Measurements from ENCODE around the gene OPALIN.

The OPALIN gene

DNA sequence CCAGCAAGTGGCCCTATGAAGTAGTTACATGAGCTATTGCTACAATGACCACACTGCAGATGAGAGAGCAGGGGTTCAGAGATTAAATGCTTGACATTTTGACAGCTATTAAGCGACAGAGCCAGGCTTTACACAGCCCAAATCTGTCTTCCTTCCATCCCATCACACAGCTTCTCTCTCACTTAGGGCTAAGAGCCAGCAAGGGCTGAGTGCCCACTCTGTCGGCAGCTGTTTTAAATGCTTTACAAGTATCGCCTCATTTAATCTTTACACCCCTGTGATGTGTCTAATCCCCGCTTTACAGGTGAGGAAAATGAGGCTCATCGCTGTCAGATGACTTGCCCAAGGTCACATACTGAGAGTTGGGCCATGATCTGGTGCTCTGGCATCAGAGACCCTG lies 15.2 kb upstream of the OPALIN start:
- DNase-seq (ENCODE audit: low read depth, low spot score), result no peak

DNA sequence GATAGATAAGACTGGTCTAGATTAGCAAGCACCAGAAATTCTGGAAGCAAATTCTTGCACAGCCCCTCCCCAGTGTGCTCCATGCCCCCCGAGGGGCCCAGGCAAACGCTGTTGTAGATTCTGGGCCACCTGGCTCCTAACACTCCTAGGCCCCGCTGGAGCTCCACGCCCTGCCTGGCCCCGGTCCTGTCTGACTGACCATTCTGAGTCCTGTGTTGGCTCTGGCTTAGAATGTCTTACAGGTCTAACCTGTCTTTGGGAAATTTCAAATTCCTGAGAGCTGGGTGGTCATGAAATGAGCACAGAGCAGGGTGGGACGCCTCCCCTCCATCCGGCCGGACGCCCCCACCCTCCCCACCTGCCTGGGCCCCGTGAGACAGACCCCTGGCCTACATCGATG lies 12.6 kb upstream of the OPALIN start:
- no peak for DNase-seq (ENCODE audit: low read depth, low spot score)

DNA sequence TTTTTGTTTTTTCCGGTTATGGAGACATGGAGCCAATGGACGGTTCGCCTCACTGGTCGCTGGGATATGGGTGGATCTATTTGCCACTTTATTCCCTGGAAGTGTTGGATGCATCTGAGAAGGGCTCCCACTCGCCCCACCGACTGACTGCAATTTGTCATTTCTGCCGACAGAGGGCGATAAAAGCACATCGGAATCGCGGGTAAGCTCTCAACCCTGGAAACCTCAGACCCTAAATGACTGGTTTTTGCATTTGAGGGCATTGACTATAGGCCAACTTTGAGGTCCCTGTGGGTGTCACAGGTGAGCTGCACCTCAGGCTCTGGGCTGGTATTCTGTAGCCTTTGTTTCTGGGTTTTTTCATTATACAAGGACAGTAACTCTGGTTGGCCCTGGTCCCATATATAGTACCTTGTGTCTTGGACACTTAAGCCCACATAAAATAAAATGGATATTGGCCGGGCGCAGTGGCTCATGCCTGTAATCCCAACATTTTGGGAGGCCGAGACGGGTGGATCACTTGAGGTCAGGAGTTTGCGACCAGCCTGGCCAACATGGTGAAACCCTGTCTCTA lies 11.9 kb upstream of the OPALIN start:
- peak; percentile 15 for DNase-seq (ENCODE audit: low read depth, low spot score)

DNA sequence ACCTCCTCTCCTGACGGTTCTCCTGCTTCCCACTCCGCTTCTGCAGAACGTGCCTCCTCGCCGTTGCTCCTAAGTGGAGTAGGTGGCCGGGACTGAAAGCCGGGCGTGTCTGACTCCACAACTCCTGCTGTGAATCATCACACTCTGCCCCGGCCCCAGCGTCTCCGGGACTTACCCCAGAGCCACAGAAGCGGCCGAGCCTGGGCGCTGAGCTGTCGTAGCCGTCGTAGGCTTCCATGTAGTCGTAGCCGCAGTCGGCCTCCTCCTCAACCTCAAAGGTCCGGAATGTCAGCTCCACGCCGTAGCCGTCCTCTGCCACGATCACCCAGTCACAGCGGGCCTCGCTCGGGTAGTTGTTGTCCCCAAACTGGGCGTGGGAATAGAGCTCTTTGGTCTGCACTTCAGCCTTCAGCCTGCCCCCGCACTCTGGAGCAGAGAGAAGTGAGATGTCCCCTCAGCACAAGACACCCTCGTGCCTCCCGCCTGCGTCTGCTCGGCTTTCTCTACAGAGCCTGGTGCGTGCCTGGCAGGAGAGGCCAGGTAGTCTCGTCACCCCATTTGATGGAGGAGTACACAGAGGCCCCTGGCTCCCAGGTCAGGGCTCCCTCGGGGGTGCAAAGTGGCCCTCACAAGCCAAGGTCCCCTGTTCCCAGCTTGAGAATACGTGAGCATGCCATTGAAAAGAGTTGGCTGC lies 11.2 kb upstream of the OPALIN start:
- DNase-seq (ENCODE audit: low read depth, low spot score), result no peak

DNA sequence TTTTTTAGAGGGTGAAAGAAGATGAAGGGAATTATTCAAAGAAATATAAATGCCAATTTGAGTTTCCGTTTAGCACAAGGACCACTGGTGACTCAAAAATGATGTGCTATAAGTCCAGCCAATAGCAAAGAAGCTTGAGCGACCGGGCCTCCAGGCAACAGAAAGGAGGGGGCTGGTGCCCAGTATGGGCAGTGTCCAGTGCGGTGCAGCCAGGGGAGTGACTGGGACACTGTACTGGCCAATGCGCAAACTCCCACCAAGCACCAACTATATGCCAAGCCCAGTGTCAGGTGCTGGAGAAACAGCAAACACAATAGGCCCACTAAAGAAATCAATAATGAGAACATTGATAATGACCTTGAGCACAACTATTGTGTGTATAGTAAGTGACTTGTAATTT lies 10.2 kb upstream of the OPALIN start:
- no peak for DNase-seq (ENCODE audit: low read depth, low spot score)

DNA sequence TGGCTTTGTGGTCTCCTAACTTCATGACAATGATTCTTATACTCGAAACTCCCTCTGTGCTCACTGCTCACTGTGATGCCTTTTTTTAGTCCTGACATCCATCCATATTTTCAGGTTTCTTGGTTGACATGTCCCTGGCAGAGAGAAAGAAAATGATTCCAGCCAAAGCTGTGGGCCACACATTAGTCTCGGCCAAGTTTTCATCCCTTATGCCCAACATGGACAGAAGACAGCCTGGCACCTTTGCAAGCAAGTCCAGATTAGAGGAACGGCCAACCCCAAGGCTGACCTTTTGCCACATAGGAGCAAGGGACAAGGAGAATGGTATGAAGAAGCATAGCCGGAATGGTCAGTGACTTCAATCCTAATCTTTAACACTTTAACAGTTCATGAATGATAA lies 8.7 kb upstream of the OPALIN start:
- DNase-seq (ENCODE audit: low read depth, low spot score), result no peak

DNA sequence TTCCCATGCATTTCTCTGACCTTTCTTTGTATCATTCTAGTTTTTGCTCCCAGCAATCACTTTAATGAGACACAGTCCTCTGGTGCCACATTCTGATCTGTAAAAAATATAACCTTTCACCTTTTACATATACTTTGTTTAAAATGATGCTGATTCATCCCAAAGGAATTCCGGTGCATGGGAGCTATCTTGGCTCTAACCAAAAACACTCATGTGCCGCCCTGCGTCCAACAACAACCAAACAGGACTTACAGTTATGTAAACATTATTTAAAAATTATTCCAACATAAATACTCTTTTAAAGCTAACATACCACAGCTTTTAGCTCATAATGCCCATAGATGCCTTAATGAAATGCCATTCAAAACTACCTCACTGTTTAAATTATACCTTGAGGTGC lies 7.7 kb upstream of the OPALIN start:
- no peak for DNase-seq (ENCODE audit: low read depth, low spot score)

DNA sequence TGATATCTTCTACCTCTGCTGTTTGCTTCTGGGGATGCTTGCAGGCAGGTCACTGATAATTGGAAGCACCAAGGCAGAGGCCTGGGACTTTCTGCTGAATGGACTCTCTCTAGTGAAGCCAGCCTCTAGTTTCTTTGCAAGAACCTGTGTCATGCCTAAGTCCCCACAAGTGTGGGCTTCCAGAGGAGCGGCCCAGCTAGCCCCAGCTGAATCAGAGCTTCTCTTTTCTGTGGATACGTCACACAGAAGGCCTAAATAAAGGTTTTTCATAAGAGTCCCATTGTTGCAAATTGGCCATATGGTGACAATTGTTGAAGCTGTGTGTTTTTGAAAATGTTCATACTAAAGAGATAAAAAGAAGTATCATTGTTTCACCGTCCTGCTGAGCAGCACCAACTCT lies 6.8 kb upstream of the OPALIN start:
- no peak for DNase-seq (ENCODE audit: low read depth, low spot score)

DNA sequence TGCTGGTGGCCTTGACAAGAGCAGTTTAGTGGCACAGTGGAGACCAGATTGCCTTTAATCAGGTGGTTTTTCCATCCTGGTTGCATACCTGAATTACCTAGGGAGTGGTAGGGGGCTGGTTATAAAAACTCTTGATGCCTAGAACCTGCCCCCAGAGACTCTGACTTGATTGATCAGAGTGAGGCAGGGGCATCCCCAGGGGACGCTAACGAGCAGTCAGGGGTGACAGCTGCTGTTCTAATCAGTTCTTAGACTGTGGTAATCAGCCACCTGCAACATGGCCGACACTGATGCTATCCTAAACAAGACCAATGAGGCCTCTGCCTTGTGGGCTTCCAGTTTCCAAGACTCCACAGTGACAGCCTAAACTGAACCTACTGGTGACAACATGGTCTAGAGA lies 2.0 kb upstream of the OPALIN start:
- no peak for DNase-seq (ENCODE audit: low read depth, low spot score)

DNA sequence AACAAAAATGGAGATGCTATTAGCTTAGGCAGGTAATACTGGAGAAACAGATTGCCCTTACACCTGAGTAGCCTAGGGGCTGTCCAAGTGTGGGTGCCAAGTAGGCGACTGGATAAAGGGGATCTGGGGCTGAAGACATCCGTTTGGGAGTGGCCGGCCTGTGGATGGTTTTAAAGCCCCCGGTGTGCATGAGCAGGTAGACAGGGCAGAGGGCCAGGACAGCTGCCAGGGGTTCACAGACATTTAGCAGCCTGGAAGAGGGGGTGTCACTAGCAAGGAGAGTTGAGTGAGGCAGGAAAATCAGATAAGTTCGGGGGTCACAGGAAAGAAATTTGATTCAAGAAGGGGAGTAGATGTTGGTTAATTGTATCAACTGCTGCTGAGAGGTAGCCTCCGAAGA lies 1.5 kb upstream of the OPALIN start:
- no peak for DNase-seq (ENCODE audit: low read depth, low spot score)

DNA sequence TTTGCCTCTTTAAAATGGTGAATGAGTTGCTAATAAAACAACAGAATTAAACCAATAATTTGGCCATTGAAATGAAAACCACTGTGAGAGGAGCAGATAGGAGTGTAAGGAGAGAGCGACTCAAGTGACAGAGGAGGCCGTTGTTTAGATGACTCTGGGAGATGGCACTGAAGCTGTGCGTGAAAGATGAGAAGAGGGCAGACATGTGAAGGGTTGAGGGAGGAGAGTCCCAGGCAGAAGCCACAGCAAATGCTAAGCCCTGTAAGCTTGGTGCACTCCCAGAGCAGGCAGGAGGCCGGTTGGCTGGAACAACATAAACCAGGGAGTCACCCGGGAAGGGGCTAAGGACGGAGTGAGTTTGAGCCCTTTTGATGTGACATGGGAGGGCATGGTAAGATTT lies 814 bp upstream of the OPALIN start:
- no peak for DNase-seq (ENCODE audit: low read depth, low spot score)

DNA sequence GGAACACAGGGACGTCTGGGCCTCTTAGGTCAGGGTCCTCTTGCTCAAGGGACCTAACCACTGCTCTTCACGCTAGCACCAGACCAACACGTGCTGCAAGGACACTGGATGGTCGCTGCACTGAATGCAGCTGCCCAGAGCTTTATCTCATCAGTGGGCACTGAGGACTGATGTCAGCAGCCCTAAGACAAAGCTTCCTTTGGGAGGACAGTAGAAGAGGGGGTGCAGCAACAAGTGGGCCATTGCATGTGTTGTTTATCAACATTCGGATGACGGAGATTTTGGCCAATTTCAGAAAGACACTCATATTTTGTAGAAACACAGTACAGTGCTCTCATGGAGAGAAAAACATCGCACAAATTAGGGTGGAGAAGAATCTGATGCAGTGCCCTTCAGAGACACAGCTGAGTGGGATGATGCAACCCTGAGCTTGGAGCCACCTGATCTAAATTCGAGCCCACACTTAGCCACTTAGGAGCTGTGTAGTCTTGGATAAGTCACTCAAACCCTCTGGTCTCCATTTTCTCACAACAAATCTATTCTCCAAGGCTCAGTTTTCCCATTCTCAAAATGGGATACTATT lies 1.7 kb downstream of the OPALIN start:
- DNase-seq (ENCODE audit: low read depth, low spot score), result no peak

DNA sequence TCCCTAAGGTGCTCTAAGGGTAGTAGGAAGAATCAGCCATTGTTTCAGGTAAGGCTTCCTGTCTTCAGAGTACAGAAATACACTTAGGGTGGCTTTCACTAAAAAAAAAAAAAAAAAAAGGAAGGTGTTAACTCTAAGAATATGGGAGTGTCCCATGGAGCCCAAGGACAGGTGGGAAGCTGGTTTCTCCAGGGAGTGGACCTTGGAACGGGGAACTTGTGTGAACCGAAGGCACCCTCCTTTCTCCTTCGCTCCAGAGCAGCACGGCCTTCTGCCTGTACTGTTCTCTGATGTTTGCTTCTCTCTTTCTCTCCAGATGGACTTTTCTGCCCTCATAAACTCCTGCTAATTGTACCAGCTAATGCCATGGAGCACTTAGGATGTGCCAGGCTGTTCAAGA lies 6.2 kb downstream of the OPALIN start:
- DNase-seq (ENCODE audit: low read depth, low spot score), result no peak

DNA sequence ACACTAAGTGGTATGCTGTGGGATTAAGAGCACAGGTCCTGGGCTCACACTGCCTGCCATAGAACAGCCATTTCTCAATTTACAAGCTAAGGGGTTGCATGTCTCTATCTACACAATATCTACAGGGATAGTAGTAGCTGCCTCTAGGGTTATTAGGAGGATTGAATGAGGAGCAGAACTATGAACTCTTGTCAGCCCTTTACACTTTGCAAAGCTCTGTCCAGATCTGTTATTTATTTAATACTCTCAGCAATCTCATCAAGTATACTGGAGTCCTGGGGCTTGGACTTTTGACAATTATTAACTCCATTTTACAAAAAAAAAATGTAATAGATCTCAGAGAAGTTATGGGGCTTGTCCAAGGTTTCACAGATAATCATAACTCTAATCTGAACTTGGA lies 6.8 kb downstream of the OPALIN start:
- no peak for DNase-seq (ENCODE audit: low read depth, low spot score)

DNA sequence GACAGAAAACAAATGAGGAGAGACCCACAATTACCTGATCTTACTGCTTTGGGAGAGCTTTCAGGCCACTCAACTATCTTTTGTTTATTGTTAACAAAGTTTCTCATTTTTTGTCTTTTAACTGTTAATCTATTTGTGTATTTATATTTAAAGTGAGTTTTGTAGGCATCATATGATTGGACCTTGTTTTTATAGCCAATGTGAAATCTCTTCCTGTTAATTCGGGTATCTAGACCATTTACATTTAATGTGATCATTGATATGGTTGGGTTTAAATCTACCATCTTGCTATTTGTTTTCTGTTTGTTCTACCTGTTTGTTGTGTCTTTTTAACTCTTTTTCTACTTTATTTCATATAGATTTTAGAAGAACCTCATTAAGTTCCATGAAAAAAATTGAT lies 12.5 kb downstream of the OPALIN start:
- DNase-seq (ENCODE audit: low read depth, low spot score), result no peak

DNA sequence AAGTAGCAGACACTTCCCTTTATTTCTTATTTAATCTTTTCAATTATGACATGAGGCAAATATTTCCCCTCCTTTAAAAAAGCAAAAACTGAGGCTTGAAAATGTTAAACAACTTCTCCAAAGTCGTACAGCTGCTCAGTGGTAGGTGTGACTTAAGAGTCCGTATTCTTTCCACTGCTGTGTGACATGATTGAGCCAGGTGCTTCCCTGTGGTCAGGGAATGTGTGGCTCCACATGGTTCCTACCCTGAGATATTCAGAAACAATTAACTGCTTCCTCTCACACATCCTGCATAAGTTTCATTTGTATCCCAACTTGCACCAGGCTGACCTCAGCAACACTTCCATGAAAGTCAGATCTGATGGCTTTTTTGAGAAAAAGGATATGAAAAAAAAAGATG lies 13.6 kb downstream of the OPALIN start:
- DNase-seq (ENCODE audit: low read depth, low spot score), result no peak

DNA sequence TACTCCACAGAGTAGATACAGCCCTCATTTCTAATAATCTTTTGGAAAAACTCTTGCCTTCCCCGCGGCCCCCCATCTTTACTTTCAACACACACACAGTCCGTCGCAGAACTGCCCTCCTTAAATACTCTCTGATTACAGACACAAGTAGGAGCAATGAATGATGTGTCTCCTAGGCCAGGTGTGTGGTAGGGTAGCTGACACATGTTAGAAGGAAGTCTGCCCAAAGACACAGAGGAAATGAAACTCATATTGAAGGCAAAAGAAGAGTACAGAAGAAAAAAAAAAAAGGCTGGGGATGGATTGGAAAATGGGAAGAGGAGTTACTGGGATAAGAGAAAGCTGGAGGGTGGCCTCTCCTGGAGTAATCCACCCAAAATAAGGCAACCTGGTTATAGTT lies 14.6 kb downstream of the OPALIN start:
- no peak for DNase-seq (ENCODE audit: low read depth, low spot score)

DNA sequence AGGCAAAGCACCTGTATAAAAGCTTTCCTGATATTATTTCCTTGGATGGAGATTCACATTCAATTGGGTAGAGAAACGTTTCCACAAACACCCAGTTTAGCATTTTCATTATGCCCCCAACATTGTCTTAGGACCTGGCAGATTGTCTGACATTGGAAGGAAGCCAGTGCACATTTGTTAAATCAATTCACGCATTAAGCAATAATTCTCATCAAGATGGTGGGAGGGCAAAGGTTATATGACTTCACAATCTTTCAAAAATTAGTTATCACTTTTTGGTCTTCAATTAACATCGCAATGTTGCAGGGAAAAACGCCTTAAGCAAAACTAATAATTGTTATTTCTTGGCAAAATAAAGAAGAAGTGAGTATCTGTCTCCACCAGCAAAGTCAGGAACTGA lies 16.4 kb downstream of the OPALIN start:
- DNase-seq (ENCODE audit: low read depth, low spot score), result no peak

DNA sequence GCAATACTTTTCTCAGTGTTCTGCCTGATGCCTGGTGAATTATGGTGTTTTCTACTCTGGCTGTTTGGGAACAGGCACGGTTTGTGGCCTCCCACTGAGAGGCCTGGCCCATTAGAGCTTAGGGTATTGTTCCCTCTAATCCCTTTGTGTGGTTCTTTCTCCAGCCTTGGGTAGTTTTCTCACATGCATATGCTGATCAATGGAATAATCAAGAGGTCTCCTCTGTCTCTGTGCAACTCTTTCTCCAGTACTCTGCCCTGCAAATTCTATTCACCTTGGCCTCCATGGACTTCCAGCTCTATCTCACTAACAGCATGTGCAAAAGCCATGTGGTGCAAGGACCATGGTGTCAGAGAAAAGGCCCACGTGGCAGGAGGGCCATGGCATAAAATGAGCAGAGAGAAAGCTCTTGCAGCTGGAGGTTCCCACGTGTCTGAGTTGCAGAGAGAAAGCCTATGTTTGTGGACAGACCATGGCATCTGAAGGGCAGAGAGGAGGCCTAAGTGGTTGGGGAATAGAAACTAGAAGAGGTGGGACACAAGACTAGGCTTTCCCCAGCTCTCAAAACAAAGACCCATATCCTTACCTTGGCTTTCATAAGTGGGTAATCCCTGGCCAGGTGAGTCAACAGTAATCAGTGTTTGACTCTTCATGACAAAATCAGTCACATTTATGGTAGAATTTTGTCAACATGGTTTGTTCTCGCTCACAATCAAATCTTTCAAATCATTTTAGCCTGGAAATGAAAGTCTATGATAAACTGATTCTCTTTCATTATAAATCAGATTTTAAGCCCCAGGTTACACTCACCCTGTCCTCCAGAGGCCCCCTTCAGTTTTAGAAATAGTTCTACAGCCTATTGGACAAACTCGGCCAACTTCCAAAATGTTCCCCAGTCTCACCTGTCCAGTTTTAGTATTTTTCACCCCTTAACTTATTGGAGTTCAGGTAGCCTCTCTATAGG lies 17.3 kb downstream of the OPALIN start:
- no peak for DNase-seq (ENCODE audit: low read depth, low spot score)

DNA sequence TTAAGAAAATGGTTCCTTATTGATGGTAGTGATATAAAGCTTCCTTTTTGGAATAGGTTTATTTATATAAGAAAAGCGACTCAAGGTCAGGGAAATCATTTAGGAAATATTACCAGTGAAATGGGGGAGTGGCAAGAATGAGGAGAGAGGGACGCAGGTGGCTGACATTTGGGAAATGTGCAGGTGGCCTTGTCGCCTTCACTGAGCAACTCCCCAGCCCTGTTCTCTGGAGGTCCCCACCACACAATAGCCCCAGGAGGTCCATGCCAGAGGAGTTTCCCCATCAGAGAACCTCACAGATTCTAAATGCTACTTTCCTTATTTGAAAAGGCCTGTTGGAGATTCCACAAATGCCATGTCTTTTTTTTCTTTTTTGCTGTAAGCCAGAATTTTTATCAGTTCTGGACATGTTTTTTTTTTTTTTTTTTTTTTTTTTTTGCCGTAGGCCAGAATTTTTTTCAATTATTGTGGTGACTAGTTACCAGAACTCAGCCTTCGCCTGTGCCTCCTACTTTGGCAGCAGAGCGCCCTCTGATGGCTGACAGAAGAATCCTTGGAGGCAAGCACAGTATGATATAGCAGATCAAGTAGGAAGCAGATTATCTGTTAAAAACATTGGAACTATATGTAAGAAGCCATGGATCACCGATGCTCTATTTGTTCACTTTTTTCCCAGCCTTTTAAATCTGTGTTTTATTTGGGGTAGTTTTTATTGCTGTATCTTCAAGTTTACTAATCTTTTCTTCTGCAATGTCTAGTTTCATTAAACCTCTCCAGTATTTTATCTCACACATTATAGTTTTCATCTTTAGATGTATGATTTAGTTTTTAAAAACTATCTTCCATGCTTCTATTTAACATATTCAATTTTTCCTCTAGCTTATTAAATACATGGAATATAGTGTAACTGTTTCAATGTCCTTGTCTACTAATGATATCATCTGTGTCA lies 18.6 kb downstream of the OPALIN start:
- peak; percentile 18 for DNase-seq (ENCODE audit: low read depth, low spot score)

DNA sequence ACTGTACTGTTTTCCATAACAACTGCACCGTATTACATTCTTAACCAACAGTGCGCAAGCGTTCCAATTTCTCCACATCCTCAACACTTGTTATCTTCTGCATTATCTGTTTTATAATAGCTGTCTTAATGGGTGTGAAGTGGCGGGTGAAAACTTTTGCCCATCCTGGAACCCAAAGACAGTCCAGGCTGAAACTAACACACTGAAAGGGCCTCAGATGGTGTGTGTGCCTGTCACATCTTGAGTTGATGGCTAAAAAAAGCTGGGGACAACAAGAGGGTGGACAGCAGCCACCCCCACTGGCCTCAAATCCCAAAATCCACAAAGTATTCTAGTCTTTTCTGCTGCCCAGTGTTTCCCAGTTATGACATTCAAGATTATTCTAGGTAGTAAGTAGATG lies 19.4 kb downstream of the OPALIN start:
- DNase-seq (ENCODE audit: low read depth, low spot score), result no peak
